K562 (cell line): ENCODE results near the gene VAMP8. TPM values are rescaled to one million over a fixed set of nuclear protein-coding genes. Genes with fewer than 3 reads are reported as not detected.

Experiments used
- ATAC-seq: fragments of 200-7000 bp; cut with Tn5 transposase; 3 replicates; pipeline ENCODE4 v1.9.1; 2020; ENCODE audit warnings: moderate library complexity
- BruUV-seq: library from RNA; stranded (reverse); fragments of 400-500 nt; replicated peaks from 2 replicates; lab custom pipeline; 2021; lab: Mats Ljungman, UMichigan
- CTCF ChIA-PET: fragments of 300-600 bp; formaldehyde crosslinking; extraction: SDS; loops from one replicate; lab custom pipeline; 2021; ENCODE audit warnings: low intra/inter-chr PET ratio; lab: Yijun Ruan, JAX
- POLR2A ChIA-PET: fragments of 300-600, 350-650 bp; sonication (Branson Sonifier 250); formaldehyde crosslinking; extraction: SDS; loops from one replicate; lab custom pipeline; 2021; ENCODE audit warnings: antibody characterized with exemption, inconsistent platforms; lab: Yijun Ruan, JAX
- DNase-seq, 4 experiments: peaks; one replicate each; pipeline versions ENCODE4 v3.0.0 to v3.0.0-alpha.2; 2011 to 2018; ENCODE audit warnings: low spot score in 3 of 4, mixed read lengths in 3 of 4; ENCODE audit errors: extremely low read depth in 1 of 4
- FAIRE-seq: peaks from 2 replicates; lab custom pipeline; 2011; peaks lifted over from hg19 to GRCh38; lab: Jason Lieb, UNC
- H2AFZ ChIP-seq: 2 replicates; pipeline ENCODE4 v1.6.0; 2011; ENCODE audit warnings: low read depth, low read length, control low read depth, inconsistent platforms
- H3K27ac ChIP-seq: fragments of 200-600 bp; 3 replicates; pipeline ENCODE4 v1.8.0; 2011; ENCODE audit warnings: low read depth, mild to moderate bottlenecking, control low read depth, inconsistent platforms, low read length, moderate library complexity, mixed read lengths; ENCODE audit errors: extremely low read depth
- H3K27me3 ChIP-seq, 2 experiments: fragments of 300-600 bp in 1 of 2; 2 replicates in 1 of 2; 3 replicates in 1 of 2; pipeline versions ENCODE4 v1.6.0 to v1.8.0; 2011; ENCODE audit warnings: inconsistent platforms in 2 of 2, low read length in 2 of 2, mild to moderate bottlenecking in 1 of 2, mixed read lengths in 1 of 2, moderate library complexity in 1 of 2; ENCODE audit not compliant: control insufficient read depth in 2 of 2, insufficient read depth in 2 of 2
- H3K36me3 ChIP-seq: fragments of 300-600 bp; 3 replicates; pipeline ENCODE4 v1.8.0; 2011; ENCODE audit warnings: mild to moderate bottlenecking, low read length, inconsistent platforms; ENCODE audit not compliant: control insufficient read depth, insufficient read depth
- H3K4me1 ChIP-seq, 2 experiments: fragments of 200-600 bp in 1 of 2; replicated peaks in 1 of 2; 2 replicates in 1 of 2; 3 replicates in 1 of 2; pipeline versions ENCODE4 v1.5.1 to v1.8.0; 2011; ENCODE audit warnings: inconsistent platforms in 2 of 2, low read length in 2 of 2, mild to moderate bottlenecking in 1 of 2, mixed read lengths in 1 of 2, moderate library complexity in 1 of 2; ENCODE audit not compliant: control insufficient read depth in 2 of 2, insufficient read depth in 2 of 2
- H3K4me2 ChIP-seq: 2 replicates; pipeline ENCODE4 v1.6.1; 2011; ENCODE audit warnings: low read length, control low read depth, inconsistent platforms, mixed read lengths; ENCODE audit not compliant: insufficient read depth
- H3K4me3 ChIP-seq: fragments of 200-600 bp; sonication (generic), shearing (Covaris generic); 2 replicates; pipeline ENCODE4 v1.5.1; 2016; ENCODE audit warnings: control low read depth, inconsistent platforms
- H3K79me2 ChIP-seq: fragments of 200-600 bp; 3 replicates; pipeline ENCODE4 v1.8.0; 2011; ENCODE audit warnings: low read length, inconsistent platforms; ENCODE audit not compliant: control insufficient read depth, insufficient read depth
- H3K9ac ChIP-seq, 2 experiments: 2 replicates each; pipeline versions ENCODE4 v1.6.0 to v1.6.1; 2011; ENCODE audit warnings: low read depth in 2 of 2, low read length in 2 of 2, control low read depth in 1 of 2, inconsistent platforms in 1 of 2, mild to moderate bottlenecking in 1 of 2, mixed read lengths in 1 of 2; ENCODE audit not compliant: insufficient read depth in 1 of 2
- H3K9me1 ChIP-seq: one replicate; pipeline ENCODE4 v1.6.0; 2011; ENCODE audit warnings: inconsistent platforms, mild to moderate bottlenecking, low read length, moderate library complexity; ENCODE audit not compliant: control insufficient read depth, insufficient read depth
- H3K9me3 ChIP-seq: replicated peaks from 2 replicates; pipeline ENCODE4 v1.5.1; 2011; ENCODE audit warnings: low read depth, low read length, inconsistent platforms; ENCODE audit not compliant: control insufficient read depth, insufficient read depth
- H4K20me1 ChIP-seq: replicated peaks from 2 replicates; pipeline ENCODE4 v1.6.1; 2011; ENCODE audit warnings: low read length, inconsistent platforms, mixed read lengths; ENCODE audit not compliant: control insufficient read depth, insufficient read depth
- HMBOX1 ChIP-seq: sonication (generic); IDR thresholded peaks from 2 replicates; pipeline ENCODE4 v1.6.1; 2016
- OTX1 ChIP-seq: fragments of 450-650 bp; formaldehyde crosslinking; IDR thresholded peaks from 2 replicates; pipeline ENCODE4 v1.4.0; 2022; ENCODE audit warnings: mild to moderate bottlenecking
- PHB2 ChIP-seq: fragments of 450-650 bp; IDR thresholded peaks from 2 replicates; pipeline ENCODE4 v1.6.1; 2017; ENCODE audit warnings: low read depth
- PML ChIP-seq: IDR thresholded peaks from 2 replicates; pipeline ENCODE4 v1.6.1; 2012; ENCODE audit warnings: low read length, inconsistent platforms
- SUPT5H ChIP-seq: fragments of 450-650 bp; IDR thresholded peaks from 2 replicates; pipeline ENCODE4 v1.6.1; 2016
- WGBS: fragments of 100-300 bp; shearing (Covaris generic); methylation state at CpG from one replicate; pipeline ENCODE4 v1.1.6; 2016; ENCODE audit warnings: low coverage, mixed read lengths; ENCODE audit not compliant: insufficient coverage; ENCODE audit errors: missing lambda C conversion rate; 5-methylcytosine and 5-hydroxymethylcytosine counted together
- in situ Hi-C: fragments of 300-500 bp; cut with MboI; formaldehyde crosslinking; loops from 4 replicates; pipeline ENCODE4 v1.15.0; 2018; ENCODE audit warnings: inconsistent platforms, mixed read lengths
- intact Hi-C: fragments of 100-400 bp; cut with micrococcal nuclease; formaldehyde crosslinking; loops from 2 replicates; pipeline ENCODE4 v1.14.2; 2022
- polyA plus RNA-seq, 8 experiments: library from polyadenylated mRNA; depleted of rRNA in 4 of 8; stranded (reverse) in 5 of 8; unstranded in 3 of 8; fragments of >200 nt; fragmentation: Nextera tagmentation in 2 of 8; fragmentation: Illumina TruSeq in 1 of 8; extraction: Ambion mirVana in 2 of 8; extraction: Trizol in 1 of 8; gene quantifications; 2 replicates each; pipeline versions ENCODE4 v1.2.1 to v1.2.3, GENCODE V29; 2011 to 2014; ENCODE audit warnings: inconsistent platforms in 1 of 8, missing spikeins in 1 of 8
- total RNA-seq, 7 experiments: library from RNA; depleted of rRNA in 6 of 7; stranded (reverse); fragments of >200 nt in 6 of 7; fragmentation: Illumina TruSeq in 2 of 7; extraction: Trizol in 2 of 7; gene quantifications; 2 replicates each; pipeline versions ENCODE4 v1.2.1 to v1.2.3, GENCODE V29; 2011 to 2021; ENCODE audit warnings: low replicate concordance in 1 of 7

The VAMP8 gene
- total and polyA plus RNA-seq, 9 of the 15 experiments (the other 6 are each of a cell fraction or from before 2014, with no cell fraction given), result 107 to 571 (median 248) TPM

- FAIRE-seq (no peak), DNase-seq (no peak), ATAC-seq (no peak)
- Histone ChIP-seq H3K4me2 (no peak overlapping the region), H3K27ac (no peak overlapping the region; the same call in 2 of the 3 replicates), H3K4me1 (peaks cover 9 to 34% of the 10 kb centered on the region in 2 experiments; a peak in 4 of 5 replicates), H3K9ac (no peak overlapping the region), H3K27me3 (no peaks in the 10 kb centered on the region), H4K20me1 (no peaks in the 10 kb centered on the region), H2AFZ (no peak overlapping the region), H3K4me3 (no peak overlapping the region), H3K36me3 (peaks cover 45% of the 10 kb centered on the region; the same call in 2 of the 3 replicates), H3K79me2 (peaks cover 39% of the 10 kb centered on the region), H3K9me1 (no peaks in the 10 kb centered on the region), H3K9me3 (no peaks in the 10 kb centered on the region)
- ChIA-PET POLR2A (interaction anchor here (0.6 to 5.5 kb wide), 6 partner anchors 10 to 67 kb away, joined by 3 to 31 read pairs (median 4); partner anchors contain the start of genes MAT2A, RNF181 and USP39), CTCF (no interaction called here)
- WGBS, result 71% methylated on average over 7 of the region's 7 CpGs
- intact Hi-C loops, result no loop called here
- TF ChIP-seq SUPT5H (peak; percentile 21; the same call in 1 of the 2 replicates), OTX1 (no peak)
- BruUV-seq, result no TSS peak
- in situ Hi-C loops, result no loop called here
Observed at GRCh38 chr2:85606116-85606455, 28.7 kb downstream of the VAMP8 start.

GRCh38 chr2:85607268-85608215 lies 30.2 kb downstream of the VAMP8 start:
- WGBS, result 85% methylated on average over 9 of the region's 9 CpGs
- Histone ChIP-seq H3K4me3 (no peak overlapping the region), H2AFZ (no peak overlapping the region), H3K27me3 (no peaks in the 10 kb centered on the region), H3K4me2 (no peak overlapping the region), H3K9ac (peak overlapping the region in 1 of 2 experiments; percentile 11; a peak in 1 of 4 replicates), H3K36me3 (peaks cover 45% of the 10 kb centered on the region; the same call in 2 of the 3 replicates), H3K79me2 (peaks cover 47% of the 10 kb centered on the region), H4K20me1 (no peaks in the 10 kb centered on the region), H3K27ac (peak overlapping the region; percentile 3; the same call in 1 of the 3 replicates), H3K9me1 (no peaks in the 10 kb centered on the region)
- no peak for FAIRE-seq
- no peak for ATAC-seq
- in situ Hi-C loops, result no loop called here
- DNase-seq, result no peak
- TF ChIP-seq PHB2, result no peak
- TF ChIP-seq PML, result 0 out of 2 replicates have a peak, but pooled peaks have one; percentile 7
- 0 out of 2 replicates have a peak, but pooled peaks have one; percentile 20 for TF ChIP-seq HMBOX1
- TF ChIP-seq, all 486 proteins: peak for 2
- ChIA-PET POLR2A (interaction anchor here (0.8 to 5.5 kb wide), 2 partner anchors 12 to 30 kb away, joined by 3 to 31 read pairs; partner anchors contain the start of genes RNF181 and VAMP8), CTCF (no interaction called here)
- no TSS peak for BruUV-seq
- no peaks in the 10 kb centered on the region for H3K9me3 ChIP-seq
- intact Hi-C loops, result no loop called here
- H3K4me1 ChIP-seq, result peaks cover 9 to 36% of the 10 kb centered on the region in 2 experiments; a peak in 4 of 5 replicates
